ENCODE results near the gene AMBP. TPM values are rescaled to one million over a fixed set of nuclear protein-coding genes. Genes with fewer than 3 reads are reported as not detected.

Gene AMBP
- polyA plus RNA-seq, 1 of the 3 experiments (the other 2 are of a cell fraction) = 0.16 TPM

DNA sequence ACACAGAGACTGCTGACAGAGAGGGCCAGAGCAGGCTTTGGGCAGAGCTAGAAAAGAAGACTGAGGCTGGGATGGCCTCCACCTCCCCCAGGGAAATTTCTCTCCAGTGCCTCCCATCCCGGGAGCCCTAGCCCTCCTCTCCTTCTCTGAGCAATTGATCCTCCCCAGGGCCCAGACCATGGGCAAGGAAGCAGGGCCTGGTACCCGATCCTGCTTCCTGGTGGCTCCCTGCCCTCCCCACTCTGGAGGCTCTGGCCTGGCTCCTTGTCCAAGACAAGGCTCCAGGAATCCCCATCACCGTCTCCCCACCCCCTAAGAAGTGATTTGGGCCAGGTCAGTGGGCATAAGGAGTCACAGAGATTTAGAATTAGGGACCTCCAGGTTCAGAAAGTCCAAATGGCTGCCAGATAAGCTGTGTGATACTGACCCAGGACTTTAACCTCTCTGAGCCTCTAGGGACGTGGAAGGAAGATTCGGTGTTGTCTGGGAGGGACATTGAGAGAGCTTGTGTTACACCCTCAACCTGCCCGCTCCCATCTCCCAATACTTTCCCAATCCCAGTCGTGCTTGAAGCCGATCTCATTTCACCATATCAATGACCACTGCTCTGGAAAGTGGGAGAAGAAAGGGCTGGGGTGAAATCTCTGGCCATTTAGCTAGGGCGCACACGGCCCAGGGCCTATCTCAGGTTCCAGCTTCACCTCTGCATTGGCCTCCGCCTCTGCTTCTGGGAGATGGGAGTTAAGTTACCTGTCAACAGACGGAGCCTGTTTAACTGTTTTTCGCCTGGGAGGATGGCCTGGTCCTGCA, 46.8 kb upstream of the AMBP start (continued):
- TF ChIP-seq, protein P1, sequence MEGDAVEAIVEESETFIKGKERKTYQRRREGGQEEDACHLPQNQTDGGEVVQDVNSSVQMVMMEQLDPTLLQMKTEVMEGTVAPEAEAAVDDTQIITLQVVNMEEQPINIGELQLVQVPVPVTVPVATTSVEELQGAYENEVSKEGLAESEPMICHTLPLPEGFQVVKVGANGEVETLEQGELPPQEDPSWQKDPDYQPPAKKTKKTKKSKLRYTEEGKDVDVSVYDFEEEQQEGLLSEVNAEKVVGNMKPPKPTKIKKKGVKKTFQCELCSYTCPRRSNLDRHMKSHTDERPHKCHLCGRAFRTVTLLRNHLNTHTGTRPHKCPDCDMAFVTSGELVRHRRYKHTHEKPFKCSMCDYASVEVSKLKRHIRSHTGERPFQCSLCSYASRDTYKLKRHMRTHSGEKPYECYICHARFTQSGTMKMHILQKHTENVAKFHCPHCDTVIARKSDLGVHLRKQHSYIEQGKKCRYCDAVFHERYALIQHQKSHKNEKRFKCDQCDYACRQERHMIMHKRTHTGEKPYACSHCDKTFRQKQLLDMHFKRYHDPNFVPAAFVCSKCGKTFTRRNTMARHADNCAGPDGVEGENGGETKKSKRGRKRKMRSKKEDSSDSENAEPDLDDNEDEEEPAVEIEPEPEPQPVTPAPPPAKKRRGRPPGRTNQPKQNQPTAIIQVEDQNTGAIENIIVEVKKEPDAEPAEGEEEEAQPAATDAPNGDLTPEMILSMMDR (IDR thresholded peaks at IDR 0.05) = no peak
- TF ChIP-seq, protein P2, sequence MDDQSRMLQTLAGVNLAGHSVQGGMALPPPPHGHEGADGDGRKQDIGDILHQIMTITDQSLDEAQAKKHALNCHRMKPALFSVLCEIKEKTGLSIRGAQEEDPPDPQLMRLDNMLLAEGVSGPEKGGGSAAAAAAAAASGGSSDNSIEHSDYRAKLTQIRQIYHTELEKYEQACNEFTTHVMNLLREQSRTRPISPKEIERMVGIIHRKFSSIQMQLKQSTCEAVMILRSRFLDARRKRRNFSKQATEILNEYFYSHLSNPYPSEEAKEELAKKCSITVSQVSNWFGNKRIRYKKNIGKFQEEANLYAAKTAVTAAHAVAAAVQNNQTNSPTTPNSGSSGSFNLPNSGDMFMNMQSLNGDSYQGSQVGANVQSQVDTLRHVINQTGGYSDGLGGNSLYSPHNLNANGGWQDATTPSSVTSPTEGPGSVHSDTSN (IDR thresholded peaks at IDR 0.05) = no peak
- TF ChIP-seq USF2 (IDR thresholded peaks at IDR 0.05; ENCODE audit: borderline replicate concordance, low read depth, low read length) (no peak), SIN3A (IDR thresholded peaks at IDR 0.05; ENCODE audit: borderline replicate concordance, low read depth, low read length) (no peak), ZBTB33 (IDR thresholded peaks at IDR 0.05; ENCODE audit: borderline replicate concordance, low read depth) (no peak)

GRCh38 chr9:114124138-114124537, 46.0 kb upstream of the AMBP start:
- CTCF ChIA-PET = interaction anchor here (1.8 to 4.8 kb wide), 2 partner anchors 17 to 167 kb away, joined by 5 to 28 read pairs; no protein-coding TSS in a partner anchor
- WGBS (ENCODE audit: low lambda C conversion rate) = 48% methylated on average over 1 of the region's 1 CpG
- TF ChIP-seq YY1 (IDR thresholded peaks at IDR 0.05; ENCODE audit: low read depth) (no peak), MXI1 (IDR thresholded peaks at IDR 0.05; ENCODE audit: low read depth, low read length) (no peak), USF2 (IDR thresholded peaks at IDR 0.05; ENCODE audit: borderline replicate concordance, low read depth, low read length) (no peak), MEF2A (IDR thresholded peaks at IDR 0.05; ENCODE audit: borderline replicate concordance, low read depth) (no peak), POLR2AphosphoS5 (IDR thresholded peaks at IDR 0.05; ENCODE audit: low read depth, low read length) (no peak), REST (IDR thresholded peaks at IDR 0.05; ENCODE audit: low read depth, low read length) (no peak), ZBTB33 (IDR thresholded peaks at IDR 0.05; ENCODE audit: borderline replicate concordance, low read depth) (no peak), RFX5 (IDR thresholded peaks at IDR 0.05; ENCODE audit: low read length) (no peak), FOXM1 (IDR thresholded peaks at IDR 0.05; ENCODE audit: low read depth) (no peak), ELF1 (IDR thresholded peaks at IDR 0.05) (no peak), RAD21 (IDR thresholded peaks at IDR 0.05; ENCODE audit: low read length) (no peak), NRF1 (IDR thresholded peaks at IDR 0.05; ENCODE audit: low read depth, low read length) (no peak), RCOR1 (IDR thresholded peaks at IDR 0.05; ENCODE audit: low read length) (no peak)

More at GRCh38 chr9:114124138-114124537, 46.0 kb upstream of the AMBP start:
- Histone ChIP-seq H3K4me3 (ENCODE audit: low read depth in 2 of 2, low read length in 1 of 2) (no peak overlapping the region), H3K36me3 (replicated peaks in 1 of 2; ENCODE audit: control insufficient read depth in 1 of 2, insufficient read depth in 2 of 2, low read length in 1 of 2) (no peaks in the 10 kb centered on the region), H3K4me2 (no peak overlapping the region), H3K27ac (ENCODE audit: low read depth in 2 of 2, low read length in 1 of 2) (no peak overlapping the region), H3K79me2 (ENCODE audit: insufficient read depth) (no peaks in the 10 kb centered on the region), H4K20me1 (ENCODE audit: insufficient read depth) (no peaks in the 10 kb centered on the region), H3K9me2 (no peaks in the 10 kb centered on the region), H3K4me1 (ENCODE audit: control insufficient read depth in 1 of 2, insufficient read depth in 2 of 2, low read depth in 1 of 2, low read length in 1 of 2) (no peaks in the 10 kb centered on the region; a peak in 1 of 4 replicates), H3F3A (replicated peaks; ENCODE audit: insufficient read depth) (no peaks in the 10 kb centered on the region), H3K27me3 (ENCODE audit: insufficient read depth) (peaks cover 6% of the 10 kb centered on the region; the same call in 1 of the 2 replicates), H3K9ac (no peak overlapping the region), H2AFZ (ENCODE audit: low read depth) (no peak overlapping the region), H3K9me3 (no peaks in the 10 kb centered on the region)
- POLR2A ChIA-PET = no interaction called here
- DNase-seq = peak; percentile 54
